ENCODE measurements around the gene NFKBIA.
"Not testable (repeated sequence)": the region's sequence is repeated elsewhere in the genome, so short reads cannot be mapped to it uniquely, and the experiment has no call there.

Gene NFKBIA

DNA sequence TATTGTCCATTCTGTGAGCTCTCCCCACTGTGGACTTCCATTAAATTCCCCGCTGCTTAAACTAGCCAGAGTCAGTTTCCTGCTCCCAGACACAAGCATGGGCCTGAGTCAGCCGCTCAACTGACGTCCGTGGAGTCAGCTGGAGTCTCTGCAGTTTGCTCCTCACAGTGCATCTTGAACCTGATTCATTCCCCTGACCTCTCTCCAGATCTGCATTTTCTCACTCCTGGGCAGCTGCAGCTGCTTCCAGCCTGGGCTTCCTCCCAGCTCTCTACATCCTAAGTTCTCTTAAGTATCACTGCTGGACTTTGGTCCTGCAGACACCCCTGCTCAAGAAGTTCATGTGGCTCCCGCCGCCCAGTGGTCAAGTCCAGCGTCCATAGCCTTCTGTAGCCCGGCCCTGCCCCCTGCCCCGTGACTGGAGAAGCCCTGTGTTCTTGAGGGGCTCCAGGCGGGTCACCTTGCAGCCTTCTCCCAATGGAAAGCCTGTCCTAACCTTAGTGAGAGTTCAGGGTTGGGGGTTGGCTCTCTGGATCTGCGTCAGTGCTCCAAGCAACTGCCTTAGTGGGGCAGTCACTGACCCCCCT lies 20.0 kb downstream of the NFKBIA start:
- H3K4me3 ChIP-seq (IDR thresholded peaks at IDR 0.05; ENCODE audit: insufficient read depth, low read depth, low read length) = no peak overlapping the region
- no peak overlapping the region for H3K4me2 ChIP-seq
- no peaks in the 10 kb centered on the region for H3K4me1 ChIP-seq (ENCODE audit: low read depth, poor library complexity, severe bottlenecking)
- no peaks in the 10 kb centered on the region for H3K79me2 ChIP-seq (ENCODE audit: insufficient read depth, low read depth)
- TF ChIP-seq, protein P1, sequence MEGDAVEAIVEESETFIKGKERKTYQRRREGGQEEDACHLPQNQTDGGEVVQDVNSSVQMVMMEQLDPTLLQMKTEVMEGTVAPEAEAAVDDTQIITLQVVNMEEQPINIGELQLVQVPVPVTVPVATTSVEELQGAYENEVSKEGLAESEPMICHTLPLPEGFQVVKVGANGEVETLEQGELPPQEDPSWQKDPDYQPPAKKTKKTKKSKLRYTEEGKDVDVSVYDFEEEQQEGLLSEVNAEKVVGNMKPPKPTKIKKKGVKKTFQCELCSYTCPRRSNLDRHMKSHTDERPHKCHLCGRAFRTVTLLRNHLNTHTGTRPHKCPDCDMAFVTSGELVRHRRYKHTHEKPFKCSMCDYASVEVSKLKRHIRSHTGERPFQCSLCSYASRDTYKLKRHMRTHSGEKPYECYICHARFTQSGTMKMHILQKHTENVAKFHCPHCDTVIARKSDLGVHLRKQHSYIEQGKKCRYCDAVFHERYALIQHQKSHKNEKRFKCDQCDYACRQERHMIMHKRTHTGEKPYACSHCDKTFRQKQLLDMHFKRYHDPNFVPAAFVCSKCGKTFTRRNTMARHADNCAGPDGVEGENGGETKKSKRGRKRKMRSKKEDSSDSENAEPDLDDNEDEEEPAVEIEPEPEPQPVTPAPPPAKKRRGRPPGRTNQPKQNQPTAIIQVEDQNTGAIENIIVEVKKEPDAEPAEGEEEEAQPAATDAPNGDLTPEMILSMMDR (conservative IDR thresholded peaks at IDR 0.05; ENCODE audit: low read depth, low read length) = no peak
- no peaks in the 10 kb centered on the region for H4K20me1 ChIP-seq (ENCODE audit: insufficient read depth)
- no peak overlapping the region for H3K27ac ChIP-seq
- no peaks in the 10 kb centered on the region for H3K27me3 ChIP-seq (ENCODE audit: insufficient read depth, low read depth)
- H2AFZ ChIP-seq (ENCODE audit: low read depth) = no peak overlapping the region
- no peak overlapping the region for H3K9ac ChIP-seq
- no peaks in the 10 kb centered on the region for H3K36me3 ChIP-seq (ENCODE audit: insufficient read depth)

DNA sequence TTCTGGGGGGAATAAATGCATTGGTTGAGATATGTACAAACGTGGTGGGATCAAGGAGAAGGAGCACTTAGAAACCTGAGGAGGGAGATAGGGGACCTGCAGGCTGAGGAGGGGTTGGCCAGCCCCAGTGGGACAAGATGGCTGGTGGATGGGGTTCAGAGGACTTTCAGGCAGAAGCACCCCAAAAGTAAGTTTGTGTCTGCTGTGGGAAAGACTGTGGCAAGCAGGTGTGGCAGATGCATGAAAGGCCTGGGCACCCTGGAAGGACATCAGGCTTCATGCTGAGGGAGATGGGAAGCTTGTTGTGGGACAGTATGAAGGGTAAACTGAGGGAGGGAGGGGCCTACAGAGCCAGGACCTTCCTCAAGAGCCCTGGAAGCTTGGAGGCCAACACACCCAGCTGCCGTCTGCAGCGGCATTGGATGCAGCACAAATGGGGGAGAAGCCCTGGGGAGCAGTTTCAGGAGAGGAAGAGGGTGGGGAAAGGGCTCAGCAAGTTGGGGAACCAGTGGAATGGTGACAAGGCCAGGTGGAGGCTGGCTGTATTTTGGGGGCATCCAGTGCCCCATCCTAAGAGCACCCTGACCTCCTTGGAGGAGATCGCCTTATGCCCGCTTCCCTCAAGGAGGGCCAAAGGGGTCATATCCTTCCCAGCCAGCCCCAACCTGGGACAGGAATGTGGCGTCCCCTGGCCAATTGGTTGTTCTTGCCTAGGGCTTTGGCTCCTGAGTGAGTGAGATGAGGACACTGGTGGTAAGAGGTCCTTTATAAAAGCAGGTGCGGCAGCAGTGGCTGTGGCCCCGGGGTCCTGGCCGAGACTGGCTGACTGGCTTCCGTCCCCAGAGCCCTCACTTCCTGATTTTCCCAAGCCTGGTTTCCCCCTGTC lies 20.7 kb downstream of the NFKBIA start:
- Histone ChIP-seq H4K20me1 (ENCODE audit: insufficient read depth) (no peaks in the 10 kb centered on the region), H3K27me3 (ENCODE audit: insufficient read depth, low read depth) (no peaks in the 10 kb centered on the region), H3K4me1 (ENCODE audit: low read depth, poor library complexity, severe bottlenecking) (no peaks in the 10 kb centered on the region), H3K79me2 (ENCODE audit: insufficient read depth, low read depth) (no peaks in the 10 kb centered on the region), H3K36me3 (ENCODE audit: insufficient read depth) (no peaks in the 10 kb centered on the region), H2AFZ (ENCODE audit: low read depth) (no peak overlapping the region), H3K9ac (no peak overlapping the region), H3K4me2 (no peak overlapping the region), H3K27ac (no peak overlapping the region), H3K4me3 (IDR thresholded peaks at IDR 0.05; ENCODE audit: insufficient read depth, low read depth, low read length) (no peak overlapping the region)
- TF ChIP-seq, protein P1 (conservative IDR thresholded peaks at IDR 0.05; ENCODE audit: low read depth, low read length) = no peak

DNA sequence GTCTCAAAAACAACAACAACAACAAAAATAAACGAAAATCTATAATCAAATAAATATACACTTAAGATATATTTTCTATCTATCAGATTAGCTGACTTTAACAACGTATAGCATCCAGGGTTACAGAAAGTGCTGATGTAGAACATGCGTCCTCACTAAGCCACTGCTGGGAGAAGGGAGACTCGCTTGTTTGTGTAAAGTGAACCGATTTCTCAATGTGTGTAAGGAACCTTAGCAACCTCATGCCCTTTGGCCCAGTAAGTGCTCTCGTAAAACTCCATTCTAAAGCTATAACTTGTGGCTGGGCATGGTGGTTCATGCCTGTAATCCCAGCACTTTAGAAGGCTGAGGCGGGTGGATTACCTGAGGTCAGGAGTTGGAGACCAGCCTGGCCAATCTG lies 23.8 kb downstream of the NFKBIA start:
- H3K4me3 ChIP-seq (IDR thresholded peaks at IDR 0.05; ENCODE audit: insufficient read depth, low read depth, low read length) = no peak overlapping the region
- H3K27ac ChIP-seq = no peak overlapping the region
- no peaks in the 10 kb centered on the region for H3K27me3 ChIP-seq (ENCODE audit: insufficient read depth, low read depth)
- H3K79me2 ChIP-seq (ENCODE audit: insufficient read depth, low read depth) = no peaks in the 10 kb centered on the region
- no peak overlapping the region for H3K4me2 ChIP-seq
- H4K20me1 ChIP-seq (ENCODE audit: insufficient read depth) = no peaks in the 10 kb centered on the region
- H3K4me1 ChIP-seq (ENCODE audit: low read depth, poor library complexity, severe bottlenecking) = no peaks in the 10 kb centered on the region
- H3K9ac ChIP-seq = no peak overlapping the region
- no peaks in the 10 kb centered on the region for H3K36me3 ChIP-seq (ENCODE audit: insufficient read depth)
- H2AFZ ChIP-seq (ENCODE audit: low read depth) = no peak overlapping the region
- TF ChIP-seq, protein P1 (conservative IDR thresholded peaks at IDR 0.05; ENCODE audit: low read depth, low read length) = no peak

DNA sequence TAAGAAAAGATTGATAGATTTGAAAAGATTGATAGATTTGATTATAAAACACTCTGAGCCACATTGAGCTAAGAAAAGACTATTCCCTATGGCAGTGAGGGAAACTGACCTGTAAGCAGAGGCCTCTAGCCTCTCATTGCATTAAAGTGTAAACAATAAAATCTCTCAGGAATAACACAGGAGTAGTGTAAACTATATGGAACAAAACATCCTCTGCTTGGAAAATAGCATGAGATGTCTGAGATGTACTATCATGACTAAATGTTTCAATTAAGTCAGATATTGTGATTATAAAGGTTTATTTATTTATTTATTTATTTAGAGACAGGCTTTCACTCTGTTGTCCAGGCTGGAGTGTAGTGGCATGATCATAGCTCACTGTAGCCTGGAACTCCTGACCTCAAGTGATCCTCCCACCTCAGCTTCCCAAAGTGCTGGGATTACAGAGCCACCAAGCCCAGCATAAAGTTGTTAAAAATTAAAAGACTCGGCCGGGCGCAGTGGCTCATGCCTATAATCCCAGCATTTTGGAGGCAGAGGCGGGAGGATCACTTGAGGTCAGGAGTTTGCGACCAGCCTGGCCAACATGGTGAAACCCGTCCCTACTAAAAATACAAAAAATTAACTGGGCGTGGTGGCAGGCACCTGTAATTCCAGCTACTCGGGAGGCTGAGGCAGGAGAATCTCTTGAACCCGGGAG lies 25.2 kb downstream of the NFKBIA start:
- not testable (repeated sequence) for H3K4me1 ChIP-seq (ENCODE audit: low read depth, poor library complexity, severe bottlenecking); H3K27me3 ChIP-seq (ENCODE audit: insufficient read depth, low read depth); H3K9ac ChIP-seq; H2AFZ ChIP-seq (ENCODE audit: low read depth); H3K79me2 ChIP-seq (ENCODE audit: insufficient read depth, low read depth); H3K4me2 ChIP-seq; H3K36me3 ChIP-seq (ENCODE audit: insufficient read depth); H3K27ac ChIP-seq; H4K20me1 ChIP-seq (ENCODE audit: insufficient read depth); H3K4me3 ChIP-seq (IDR thresholded peaks at IDR 0.05; ENCODE audit: insufficient read depth, low read depth, low read length)

Measured in KMS-11 (cell line).